ENCODE data around the gene LRP1-AS. TPM values are rescaled to one million over a fixed set of nuclear protein-coding genes. Genes with fewer than 3 reads are reported as not detected.

The LRP1-AS gene
- total RNA-seq, 1 experiment from 2014 or later: not detected

DNA sequence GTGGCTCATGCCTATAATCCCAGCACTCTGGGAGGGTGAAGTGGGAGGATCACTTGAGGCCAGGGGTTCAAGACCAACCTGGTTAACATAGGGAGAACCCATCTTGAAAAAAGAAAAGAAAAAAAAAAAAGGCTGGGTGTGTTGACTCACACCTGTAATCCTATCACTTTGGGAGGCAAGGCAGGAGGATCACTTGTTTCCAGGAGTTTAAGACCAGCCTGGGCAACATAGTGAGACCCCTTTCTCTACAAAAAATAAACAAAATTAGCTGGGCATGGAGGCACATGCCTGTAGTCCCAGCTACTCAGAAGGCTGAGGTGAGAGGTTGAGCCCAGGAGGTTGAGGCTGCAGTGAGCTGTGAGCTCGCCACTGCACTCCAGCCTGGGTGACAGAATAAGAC, 23.0 kb upstream of the LRP1-AS start (continued):
- TF ChIP-seq PREB (CRISPR knock-in tag; IDR thresholded peaks at IDR 0.05; ENCODE audit: borderline replicate concordance) (no peak), ZNF416 (CRISPR knock-in tag; IDR thresholded peaks at IDR 0.05) (no peak), ZBTB21 (CRISPR knock-in tag; IDR thresholded peaks at IDR 0.05; ENCODE audit: borderline replicate concordance) (no peak), FOXK1 (CRISPR knock-in tag; IDR thresholded peaks at IDR 0.05) (no peak), IRF2 (CRISPR knock-in tag; IDR thresholded peaks at IDR 0.05; ENCODE audit: borderline replicate concordance, low read depth) (no peak), GABPB1 (CRISPR knock-in tag; IDR thresholded peaks at IDR 0.05) (no peak), NR1H2 (CRISPR knock-in tag; IDR thresholded peaks at IDR 0.05) (no peak), ARID4B (CRISPR knock-in tag; IDR thresholded peaks at IDR 0.05; ENCODE audit: borderline replicate concordance) (no peak), ATF6 (CRISPR knock-in tag; IDR thresholded peaks at IDR 0.05) (no peak)
- TF ChIP-seq, protein P1, sequence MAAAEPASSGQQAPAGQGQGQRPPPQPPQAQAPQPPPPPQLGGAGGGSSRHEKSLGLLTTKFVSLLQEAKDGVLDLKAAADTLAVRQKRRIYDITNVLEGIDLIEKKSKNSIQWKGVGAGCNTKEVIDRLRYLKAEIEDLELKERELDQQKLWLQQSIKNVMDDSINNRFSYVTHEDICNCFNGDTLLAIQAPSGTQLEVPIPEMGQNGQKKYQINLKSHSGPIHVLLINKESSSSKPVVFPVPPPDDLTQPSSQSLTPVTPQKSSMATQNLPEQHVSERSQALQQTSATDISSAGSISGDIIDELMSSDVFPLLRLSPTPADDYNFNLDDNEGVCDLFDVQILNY (CRISPR knock-in tag; IDR thresholded peaks at IDR 0.05): no peak

GRCh38 chr12:57169969-57170368, 22.6 kb upstream of the LRP1-AS start:
- TF ChIP-seq ESRRA (CRISPR knock-in tag; IDR thresholded peaks at IDR 0.05; ENCODE audit: borderline replicate concordance) (no peak), CDX4 (CRISPR knock-in tag; IDR thresholded peaks at IDR 0.05; ENCODE audit: borderline replicate concordance) (no peak)
- ATAC-seq (no peak), DNase-seq (ENCODE audit: low spot score) (no peak)
- Mint-ChIP-seq H3K9me3 (no peaks in the 10 kb centered on the region), H3K27me3 (ENCODE audit: low read depth) (no peaks in the 10 kb centered on the region), H3K4me1 (no peaks in the 10 kb centered on the region), H3K27ac (no peak overlapping the region), H3K4me3 (no peak overlapping the region), H3K36me3 (peaks cover 51% of the 10 kb centered on the region)
- CTCF ChIA-PET: interaction anchor here (1.0 to 7.0 kb wide), 5 partner anchors 13 to 73 kb away, joined by 3 to 112 read pairs (median 7); partner anchors contain the start of gene LRP1
- POLR2A ChIA-PET: no interaction called here

DNA sequence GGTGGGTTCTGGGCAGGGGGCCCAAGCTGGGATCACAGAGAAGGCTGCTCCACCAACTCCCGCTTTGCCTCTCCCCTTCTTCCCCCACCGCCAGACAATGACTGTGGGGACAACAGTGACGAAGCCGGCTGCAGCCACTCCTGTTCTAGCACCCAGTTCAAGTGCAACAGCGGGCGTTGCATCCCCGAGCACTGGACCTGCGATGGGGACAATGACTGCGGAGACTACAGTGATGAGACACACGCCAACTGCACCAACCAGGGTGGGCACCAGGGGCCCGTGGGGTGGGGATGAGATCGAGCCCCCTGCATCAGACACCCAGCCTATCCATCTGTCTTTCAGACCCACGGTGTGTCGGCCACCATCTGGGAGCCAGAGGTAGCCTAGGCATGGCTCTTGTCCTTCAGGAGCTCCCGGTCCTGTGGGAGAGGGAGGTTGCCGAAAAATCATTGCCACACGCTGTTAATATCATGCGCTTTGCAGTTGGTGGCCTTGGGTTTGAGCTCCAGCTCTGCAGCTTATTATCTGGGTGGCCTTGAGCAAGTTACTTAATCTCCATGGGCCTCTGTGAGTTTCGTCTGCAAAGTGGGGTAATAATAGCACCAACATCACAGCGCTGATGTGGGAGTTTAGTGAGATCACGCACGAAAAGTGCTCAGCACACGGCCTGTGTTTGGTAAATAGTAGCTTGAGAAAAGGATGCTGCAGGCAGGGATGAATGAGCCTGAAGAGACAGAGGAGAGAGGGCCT, 21.8 kb upstream of the LRP1-AS start:
- TF ChIP-seq, protein P1 (CRISPR knock-in tag; IDR thresholded peaks at IDR 0.05): no peak
- TF ChIP-seq GRHL2 (CRISPR knock-in tag; IDR thresholded peaks at IDR 0.05; ENCODE audit: insufficient replicate concordance, severe bottlenecking) (no peak), FOXJ3 (CRISPR knock-in tag; IDR thresholded peaks at IDR 0.05; ENCODE audit: borderline replicate concordance) (no peak)
- Mint-ChIP-seq H3K27ac (no peak overlapping the region), H3K4me1 (no peaks in the 10 kb centered on the region), H3K36me3 (peaks cover 58% of the 10 kb centered on the region), H3K4me3 (no peak overlapping the region), H3K27me3 (ENCODE audit: low read depth) (no peaks in the 10 kb centered on the region), H3K9me3 (no peaks in the 10 kb centered on the region)
- ATAC-seq (no peak), DNase-seq (ENCODE audit: low spot score) (no peak)
- ChIA-PET POLR2A (interaction anchor here (0.8 kb wide), 1 partner anchor 18 kb away, joined by 3 read pairs; no protein-coding TSS in a partner anchor), CTCF (interaction anchor here (0.6 to 2.1 kb wide), 5 partner anchors 12 to 74 kb away, joined by 3 to 10 read pairs (median 3); partner anchors contain the start of gene LRP1)

All from WTC11 (cell line).